Epidermal melanocyte (primary cell): Measurements from ENCODE around the gene CAMKMT.
"Not testable (repeated sequence)": the region's sequence is repeated elsewhere in the genome, so short reads cannot be mapped to it uniquely, and the experiment has no call there.

Experiments used
- DNase-seq: peaks from one replicate; pipeline ENCODE4 v3.0.0; 2011; ENCODE audit warnings: low spot score; ENCODE audit not compliant: insufficient read length

Gene CAMKMT

GRCh38 chr2:44360749-44361329, 908 bp upstream of the CAMKMT start:
- DNase-seq = peak; percentile 22

DNA sequence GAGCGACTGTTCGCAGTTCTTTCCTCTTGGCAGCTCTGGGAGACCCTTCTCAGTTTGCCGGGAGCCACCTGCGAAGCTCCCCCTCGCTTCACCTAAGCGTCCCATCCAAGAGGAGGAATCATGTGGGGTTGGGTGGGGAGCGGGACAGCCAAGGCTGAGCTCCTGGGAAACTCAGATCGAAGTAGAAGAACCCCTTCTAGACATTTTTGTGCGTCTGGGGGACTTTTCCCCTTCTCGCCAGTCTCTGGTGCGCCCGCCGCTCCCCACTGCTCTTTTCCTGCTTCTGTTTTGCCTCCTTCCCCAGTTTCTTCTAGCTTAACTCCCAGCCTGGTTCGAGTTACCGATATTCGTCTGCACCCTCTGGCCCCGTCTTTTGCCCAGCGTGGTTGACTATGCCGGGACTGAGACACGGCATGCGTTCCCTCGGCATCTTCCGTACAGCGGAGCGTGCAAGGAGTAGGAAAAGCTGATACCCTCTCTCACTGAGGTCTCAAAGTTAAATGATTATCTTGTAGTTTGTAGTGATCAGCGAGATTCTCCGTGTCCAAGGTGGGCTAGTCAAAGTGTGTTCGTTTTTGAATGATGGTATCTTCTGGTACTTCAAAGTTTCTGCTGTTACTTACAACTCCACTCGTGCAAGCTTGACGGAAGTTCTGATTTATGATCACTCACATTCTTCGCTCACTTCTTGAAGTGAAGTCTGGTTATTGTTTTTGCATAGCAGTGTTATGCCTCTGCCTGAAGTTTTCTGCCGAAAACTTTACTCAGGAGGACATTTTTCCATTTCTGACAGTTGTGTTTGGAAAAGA, 664 bp downstream of the CAMKMT start:
- peak; percentile 15 for DNase-seq

DNA sequence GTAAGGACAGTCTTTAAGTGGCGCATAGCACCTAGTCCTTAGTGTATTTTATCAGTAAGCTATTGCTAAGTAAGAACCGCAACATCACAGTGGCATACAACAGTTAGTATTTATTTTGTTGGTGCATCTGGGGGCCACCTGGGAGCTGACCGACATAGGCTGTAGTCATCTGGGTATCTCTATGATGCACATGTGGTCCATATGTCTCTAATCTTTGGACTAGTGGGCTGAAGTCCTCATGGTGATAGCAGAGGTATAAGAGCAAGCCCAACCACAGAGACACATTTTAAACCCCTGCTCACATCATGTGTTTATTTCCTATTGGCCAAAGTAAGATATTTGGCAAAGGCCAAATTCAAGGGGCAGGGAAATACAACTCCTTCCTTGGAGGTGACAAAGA, 2.9 kb downstream of the CAMKMT start:
- DNase-seq = no peak

- no peak for DNase-seq
Observed at GRCh38 chr2:44367591-44367990, 5.8 kb downstream of the CAMKMT start.

DNA sequence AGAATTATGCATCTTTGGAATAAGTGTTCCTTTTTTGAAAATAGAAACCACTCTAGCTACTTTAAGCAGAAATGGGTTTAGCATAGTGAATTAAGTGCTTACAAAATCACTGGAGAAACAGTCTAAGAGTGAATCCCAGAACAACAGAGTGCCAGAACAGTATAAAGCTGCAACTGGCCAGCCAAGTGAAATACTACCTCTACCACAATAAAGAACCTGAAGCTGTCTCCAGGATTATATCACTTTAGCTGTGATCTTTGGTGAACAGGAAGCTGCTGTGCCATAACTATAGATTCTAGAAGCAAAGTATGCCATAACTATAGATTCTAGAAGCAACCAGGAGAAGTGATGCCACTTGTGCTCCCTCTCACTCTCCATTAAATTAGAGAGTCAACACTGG, 7.6 kb downstream of the CAMKMT start:
- no peak for DNase-seq

DNA sequence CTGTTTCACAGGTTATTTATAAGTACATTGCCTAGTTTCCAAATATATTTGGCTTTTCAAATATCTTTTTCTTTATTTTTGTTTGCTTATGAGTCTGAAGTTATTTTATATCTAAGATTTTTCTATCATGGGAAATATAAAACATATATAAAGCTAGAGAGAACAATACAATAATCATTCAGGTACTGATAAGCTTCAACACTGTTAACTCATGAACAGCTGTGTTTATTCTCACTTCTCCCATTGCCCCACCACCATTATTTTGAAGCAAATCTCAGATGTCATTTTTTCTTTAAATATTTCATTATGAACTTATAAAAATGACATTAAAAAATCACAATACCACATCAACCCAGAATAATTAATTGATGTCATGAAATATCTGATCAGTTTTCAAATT, 9.7 kb downstream of the CAMKMT start:
- DNase-seq = no peak

DNA sequence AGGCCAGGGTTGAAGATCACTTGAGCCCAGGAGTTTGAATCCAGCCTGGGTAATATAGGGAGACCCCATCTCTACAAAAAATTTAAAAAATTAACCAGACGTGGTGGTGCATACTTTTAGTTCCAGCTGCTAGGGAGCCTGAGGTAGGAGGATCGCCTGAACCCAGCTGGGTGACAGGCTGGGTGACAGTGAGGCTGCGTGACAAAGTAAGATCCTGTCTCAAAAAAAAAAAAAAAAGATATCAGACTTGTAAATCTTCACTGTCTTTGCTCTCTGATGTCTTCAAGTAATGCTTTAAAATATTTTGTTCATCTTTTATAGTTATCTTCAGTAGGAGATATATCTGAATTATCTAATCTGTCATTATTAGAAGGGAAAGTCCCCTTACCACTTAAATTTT, 10.5 kb downstream of the CAMKMT start:
- DNase-seq = no peak

DNA sequence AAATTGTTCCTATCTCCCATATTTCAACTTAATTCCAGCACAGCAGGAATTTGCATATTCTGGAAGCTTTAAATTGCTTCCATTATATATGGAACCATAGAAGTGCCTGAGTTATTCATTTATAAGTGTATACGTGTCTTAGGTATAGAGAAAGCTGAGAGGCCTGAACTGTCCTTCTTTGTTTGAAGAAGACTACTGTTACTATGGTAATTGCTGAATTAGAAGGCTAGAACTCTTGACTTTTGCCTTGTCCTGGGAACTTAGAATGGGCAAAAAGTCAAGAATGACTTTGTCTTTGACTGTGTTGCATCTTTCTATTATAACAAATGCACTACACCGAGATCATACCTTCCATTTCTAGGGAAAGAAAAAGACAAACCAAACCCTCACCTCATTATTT, 15.7 kb downstream of the CAMKMT start:
- DNase-seq = no peak

GRCh38 chr2:44385226-44385625, 23.5 kb downstream of the CAMKMT start:
- DNase-seq = not testable (repeated sequence)

DNA sequence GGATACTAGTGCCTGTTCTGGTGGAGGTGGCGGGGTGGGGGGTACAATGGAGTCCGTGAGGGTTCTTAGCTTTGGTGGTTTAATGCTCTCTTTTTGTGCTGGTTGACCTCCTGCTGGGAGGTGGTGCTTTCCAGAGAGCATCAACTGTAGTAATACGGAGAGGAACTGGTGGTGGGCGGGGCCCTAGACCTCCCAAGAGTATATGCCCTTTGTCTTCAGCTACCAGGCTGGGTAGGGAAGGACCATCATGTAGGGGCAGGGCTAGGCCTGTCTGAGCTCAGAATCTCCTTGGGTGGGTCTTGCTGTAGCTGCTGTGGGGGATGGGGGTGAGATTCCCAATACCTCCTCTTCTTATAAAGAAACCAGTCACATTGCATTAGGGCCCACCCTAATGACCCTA, 27.1 kb downstream of the CAMKMT start:
- DNase-seq = no peak

GRCh38 chr2:44389895-44390294, 28.1 kb downstream of the CAMKMT start:
- no peak for DNase-seq

GRCh38 chr2:44392338-44392943, 30.7 kb downstream of the CAMKMT start:
- DNase-seq = no peak

- no peak for DNase-seq
Observed at GRCh38 chr2:44397447-44398175, 35.9 kb downstream of the CAMKMT start.

GRCh38 chr2:44398243-44398897, 36.6 kb downstream of the CAMKMT start:
- no peak for DNase-seq

DNA sequence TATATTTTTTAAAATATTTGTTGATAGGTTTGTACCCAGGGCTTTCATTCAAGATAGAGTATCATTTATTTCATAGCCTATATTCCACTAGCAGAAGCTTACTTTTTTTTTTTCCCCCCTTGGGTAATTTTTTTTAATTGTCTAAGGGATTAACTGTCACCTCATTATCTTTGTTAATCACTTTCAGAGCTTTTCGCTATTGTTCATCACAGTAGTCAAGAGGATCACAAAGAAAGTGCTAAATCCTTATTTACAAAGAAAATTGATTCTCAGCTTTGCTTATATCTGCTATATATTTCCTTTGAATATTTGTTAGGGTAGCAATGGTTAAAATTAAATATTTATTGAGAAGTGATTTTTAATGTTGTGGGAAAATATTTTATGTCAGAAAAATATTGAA, 59.0 kb downstream of the CAMKMT start:
- no peak for DNase-seq

DNA sequence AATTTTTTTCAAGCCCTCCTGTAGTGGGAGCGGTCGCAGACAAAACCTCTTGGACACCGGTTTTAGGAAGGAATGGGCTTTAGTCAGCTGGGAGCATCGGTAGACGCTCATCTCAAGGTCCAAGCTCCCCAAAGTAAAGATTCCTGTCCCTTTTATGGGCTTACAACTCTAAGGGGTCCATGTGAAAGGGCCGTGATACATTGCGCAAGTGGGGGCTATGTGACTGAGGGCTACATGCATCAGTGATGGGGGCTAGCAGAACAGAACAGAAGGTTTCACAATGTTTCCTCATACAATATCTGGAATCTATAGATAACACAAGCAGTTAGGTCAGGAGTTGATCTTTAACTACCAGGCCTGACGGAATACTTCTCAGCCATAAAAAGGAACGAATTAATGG, 62.5 kb downstream of the CAMKMT start:
- no peak for DNase-seq

- no peak for DNase-seq
Observed at GRCh38 chr2:44429034-44429433, 67.3 kb downstream of the CAMKMT start.

DNA sequence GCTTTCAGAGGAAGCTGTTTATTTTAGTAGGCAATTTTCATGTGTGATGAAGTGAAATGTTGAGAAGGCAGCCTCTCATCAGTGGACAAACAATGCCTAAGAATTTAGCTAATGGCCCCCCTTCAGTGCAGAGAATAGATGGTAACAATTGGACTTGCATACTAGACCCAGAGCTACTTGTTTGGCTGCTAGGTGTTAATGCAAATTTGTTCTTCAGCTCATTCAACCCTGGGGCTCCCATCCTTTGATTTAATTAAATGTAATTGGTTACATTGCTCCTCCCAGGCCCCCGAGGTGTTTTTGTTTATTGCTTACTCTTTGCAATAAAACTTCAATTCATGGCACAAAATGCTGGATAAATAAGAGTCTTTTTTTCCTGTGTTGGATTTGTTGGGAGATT, 68.6 kb downstream of the CAMKMT start:
- DNase-seq = no peak

GRCh38 chr2:44433895-44434294, 72.1 kb downstream of the CAMKMT start:
- DNase-seq = no peak

DNA sequence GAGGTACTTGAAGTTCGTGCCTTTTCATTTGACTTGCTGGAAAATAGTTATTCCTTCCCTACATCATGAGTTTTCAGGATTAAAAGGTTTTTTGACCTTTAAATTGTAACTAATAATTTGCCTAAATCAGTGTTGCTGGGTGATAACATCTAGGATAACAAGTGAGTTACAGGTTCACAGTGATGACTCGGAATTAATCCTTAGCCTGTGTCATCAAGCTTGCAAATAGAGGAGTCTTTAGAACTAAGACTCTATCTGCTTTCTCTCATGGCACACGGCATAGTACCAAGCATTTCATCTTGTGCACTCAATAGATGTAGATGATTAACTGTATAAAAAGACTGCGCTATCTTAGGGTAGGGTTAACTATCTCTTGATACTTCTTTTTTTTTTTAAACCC, 79.5 kb downstream of the CAMKMT start:
- DNase-seq = no peak

- no peak for DNase-seq
Observed at GRCh38 chr2:44442019-44442418, 80.3 kb downstream of the CAMKMT start.

DNA sequence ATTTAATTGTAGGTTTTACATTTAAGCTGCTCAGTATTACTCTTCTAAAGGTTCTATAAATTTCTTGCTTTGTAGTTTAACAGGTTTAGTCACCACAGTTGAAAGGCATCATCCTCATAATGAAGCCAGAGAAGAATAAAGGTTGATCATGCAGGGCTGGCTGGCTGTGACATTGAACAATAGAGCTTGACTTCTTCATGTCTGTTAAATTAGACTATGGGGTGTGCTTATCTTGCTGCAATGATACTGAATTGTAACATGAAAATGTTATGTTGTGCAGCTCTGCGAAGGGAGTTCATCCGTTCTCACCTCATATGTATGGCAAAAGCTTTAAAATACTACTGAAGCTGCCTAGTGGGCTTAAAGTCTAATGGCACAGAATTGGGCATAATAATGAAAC, 81.8 kb downstream of the CAMKMT start:
- DNase-seq = no peak
